ENCODE measurements around the gene DEPP1.

Gene DEPP1

DNA sequence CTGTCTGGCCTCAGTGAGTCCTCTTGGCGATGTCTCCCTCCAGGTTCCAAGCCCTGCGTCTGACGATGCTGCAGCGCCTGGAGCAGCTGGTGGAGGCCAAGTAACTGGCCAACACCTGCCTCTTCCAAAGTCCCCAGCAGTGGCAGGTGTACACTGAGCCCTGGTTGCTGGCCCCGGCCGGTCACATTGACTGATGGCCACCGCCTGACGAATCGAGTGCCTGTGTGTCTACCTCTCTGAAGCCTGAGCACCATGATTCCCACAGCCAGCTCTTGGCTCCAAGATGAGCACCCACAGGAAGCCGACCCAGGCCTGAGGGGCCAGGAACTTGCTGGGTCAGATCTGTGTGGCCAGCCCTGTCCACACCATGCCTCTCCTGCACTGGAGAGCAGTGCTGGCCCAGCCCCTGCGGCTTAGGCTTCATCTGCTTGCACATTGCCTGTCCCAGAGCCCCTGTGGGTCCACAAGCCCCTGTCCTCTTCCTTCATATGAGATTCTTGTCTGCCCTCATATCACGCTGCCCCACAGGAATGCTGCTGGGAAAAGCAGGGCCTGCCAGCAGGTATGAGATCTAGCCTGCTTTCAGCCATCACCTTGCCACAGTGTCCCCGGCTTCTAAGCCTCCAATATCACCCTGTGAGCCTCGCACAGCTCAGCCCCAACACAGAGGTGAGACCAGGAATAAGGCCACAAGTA, 14.8 kb upstream of the DEPP1 start:
- no peak for DNase-seq

DNA sequence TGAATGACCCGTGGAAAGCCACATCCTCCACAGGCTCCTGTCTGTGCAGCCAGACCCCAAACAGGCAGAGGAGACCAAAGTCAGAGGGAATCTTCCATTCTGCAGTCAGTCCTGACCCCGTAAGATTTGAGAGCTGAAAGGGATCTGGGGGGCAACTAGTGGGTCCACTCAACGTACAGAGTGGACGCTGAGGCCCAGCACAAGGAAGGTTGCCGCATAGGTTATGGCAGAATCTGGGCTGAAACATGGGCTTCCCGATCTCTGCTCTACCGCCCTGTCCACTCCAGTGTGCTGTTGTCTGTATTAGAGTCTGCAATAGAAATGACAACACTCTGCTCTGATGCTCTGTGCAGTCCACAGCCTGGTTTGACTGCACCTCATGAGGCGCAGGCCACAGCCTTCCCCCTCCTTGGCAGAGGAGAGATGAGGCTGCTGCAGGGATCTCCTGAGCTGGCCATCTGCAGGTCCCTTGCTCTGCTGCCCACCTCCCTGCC, 14.2 kb upstream of the DEPP1 start:
- DNase-seq, result no peak

DNA sequence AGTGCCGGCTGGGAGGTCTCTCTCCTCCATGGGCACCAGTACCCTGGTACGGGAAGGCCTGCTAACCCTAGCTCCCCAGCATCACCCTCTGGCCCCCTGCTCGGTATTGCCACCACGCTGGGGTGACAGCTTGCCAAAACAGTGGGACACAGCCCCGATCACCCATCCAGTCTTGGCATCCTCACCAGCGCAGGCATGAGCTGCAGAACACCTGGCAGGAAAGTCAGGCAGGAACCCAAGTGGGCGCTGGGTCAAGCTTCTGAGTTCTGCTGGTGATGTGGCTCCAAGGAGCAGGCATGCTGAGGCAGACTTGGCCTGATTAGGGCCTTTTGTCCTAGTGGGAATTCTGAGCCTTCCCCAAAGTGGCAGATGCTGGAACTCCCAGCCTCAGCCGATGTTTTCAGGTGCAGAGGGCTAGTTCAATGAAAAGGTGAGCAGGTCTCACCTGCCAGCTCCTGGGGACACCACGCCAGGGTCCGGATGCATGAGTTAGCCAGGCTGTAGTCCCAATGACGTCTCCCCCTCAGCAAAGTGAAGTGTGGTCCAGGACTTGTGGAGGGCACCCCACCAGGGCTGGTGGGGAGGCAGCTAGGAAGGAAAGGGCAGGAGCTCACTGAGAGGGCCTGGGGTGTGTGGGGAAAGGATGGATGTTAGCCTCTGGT, 13.6 kb upstream of the DEPP1 start:
- DNase-seq, result no peak

DNA sequence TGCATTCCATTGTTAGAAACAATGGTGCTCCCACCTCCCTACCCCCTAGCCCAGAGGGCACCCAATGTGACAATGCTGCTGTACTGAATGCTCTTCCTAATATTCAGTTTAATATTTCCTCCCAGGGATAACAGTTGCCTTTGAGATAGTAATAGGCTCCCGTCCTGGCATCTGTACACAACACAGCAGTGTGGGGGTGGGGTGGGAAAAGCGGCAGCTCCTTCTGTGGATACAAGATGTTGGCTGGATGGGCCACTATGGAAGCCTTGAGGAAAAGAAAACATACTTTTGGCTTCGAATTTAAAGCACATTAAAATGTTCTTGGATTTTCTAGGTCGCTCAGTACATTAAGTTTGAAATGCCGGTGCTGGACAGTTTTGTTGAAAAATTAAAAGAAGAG, 13.0 kb upstream of the DEPP1 start:
- DNase-seq, result no peak

DNA sequence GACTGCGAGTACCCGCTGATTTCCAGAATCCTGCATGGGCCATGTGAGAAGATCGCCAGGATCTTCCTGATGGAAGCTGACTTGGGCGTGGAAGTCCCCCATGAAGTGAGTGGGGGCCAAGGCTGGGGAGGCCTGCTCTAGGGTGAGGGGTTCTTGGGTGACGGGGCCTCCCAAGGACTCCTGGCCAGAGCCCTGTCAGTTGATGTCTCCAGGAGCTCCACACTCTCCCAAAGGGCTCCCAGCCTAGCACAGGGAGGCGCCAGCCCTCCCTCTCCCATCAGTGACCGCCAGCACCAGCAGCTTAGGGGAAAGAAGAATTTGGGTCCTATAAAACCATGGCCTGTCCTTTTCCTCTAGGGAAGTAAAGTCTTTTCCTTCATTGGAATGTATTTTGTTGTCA, 12.4 kb upstream of the DEPP1 start:
- no peak for DNase-seq

DNA sequence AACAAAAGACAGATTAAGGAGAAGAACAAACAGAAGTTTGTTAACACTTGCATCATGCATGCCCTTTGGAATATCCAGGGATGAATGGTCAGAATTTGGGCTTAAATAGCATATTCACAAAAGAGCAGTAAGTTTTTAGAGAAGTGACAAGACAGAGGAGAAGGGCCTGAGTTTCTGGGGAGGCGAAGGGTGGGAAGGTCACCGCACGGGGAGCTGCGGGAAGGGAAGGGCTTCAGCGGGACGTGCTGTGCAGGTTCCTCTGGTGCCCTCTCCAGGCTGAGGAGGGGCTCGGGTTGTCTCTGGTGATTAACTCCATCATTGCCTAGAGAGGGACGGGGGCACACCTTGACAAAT, 11.7 kb upstream of the DEPP1 start:
- no peak for DNase-seq

DNA sequence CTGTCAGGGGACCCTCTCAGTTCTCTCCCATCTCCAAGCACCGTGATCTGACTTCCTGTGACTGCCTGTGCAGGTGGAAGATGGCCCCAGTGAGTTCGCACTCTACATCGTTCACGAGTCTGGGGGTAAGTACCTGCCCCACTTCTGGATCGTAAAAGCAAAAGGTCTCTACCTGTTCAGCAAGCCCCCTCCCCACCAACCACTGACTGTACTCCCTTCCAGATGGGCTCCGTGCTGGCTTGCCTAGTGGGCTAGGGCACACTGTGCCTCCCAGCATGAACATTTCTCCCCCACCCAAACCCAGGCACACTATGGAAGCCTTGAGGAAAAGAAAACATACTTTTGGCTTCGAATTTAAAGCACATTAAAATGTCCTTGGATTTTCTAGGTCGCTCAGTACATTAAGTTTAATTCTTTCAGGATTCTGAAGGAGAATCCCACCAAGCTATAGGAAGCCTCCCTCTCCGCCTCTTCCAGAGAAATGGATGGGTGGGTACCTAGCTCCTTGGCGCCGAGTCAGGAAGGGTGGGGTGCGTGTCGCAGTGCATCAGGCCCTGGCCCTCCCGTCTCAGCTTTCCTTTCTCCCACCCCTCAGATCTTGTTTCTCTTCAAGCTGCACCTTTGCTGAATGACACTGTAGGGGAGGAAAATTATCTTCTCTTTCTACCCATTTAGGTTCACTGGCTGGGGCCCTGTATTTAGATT, 11.1 kb upstream of the DEPP1 start:
- no peak for DNase-seq

DNA sequence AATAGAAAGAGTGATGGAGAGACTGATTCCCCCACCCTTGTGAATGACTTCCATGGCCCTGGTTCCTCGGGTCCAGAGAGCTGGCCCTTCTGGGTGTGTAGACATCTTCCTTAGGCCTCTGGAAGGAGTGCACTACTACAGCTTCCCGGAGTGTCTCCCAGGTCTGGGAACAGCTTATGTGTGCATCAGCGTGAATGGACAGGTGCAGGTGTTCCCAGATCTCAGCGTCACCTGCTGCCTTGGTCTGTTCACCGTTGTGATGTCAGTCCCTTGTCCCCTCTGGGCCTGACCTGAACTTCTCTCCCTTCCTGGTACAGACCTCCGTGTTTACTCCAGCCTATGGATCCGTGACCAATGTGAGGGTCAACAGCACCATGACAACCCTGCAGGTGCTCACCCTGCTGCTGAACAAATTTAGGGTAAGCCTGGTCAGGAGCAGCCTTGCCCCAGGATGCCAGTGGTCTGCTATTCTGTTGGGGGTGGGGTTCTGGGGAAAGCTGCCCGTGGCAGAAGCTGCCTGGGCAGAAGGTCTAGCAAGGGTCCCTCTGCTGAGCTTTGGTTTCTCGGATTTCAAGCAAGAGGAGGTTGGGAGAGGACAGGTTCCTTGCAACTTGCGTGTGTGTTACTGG, 10.5 kb upstream of the DEPP1 start:
- DNase-seq, result no peak

DNA sequence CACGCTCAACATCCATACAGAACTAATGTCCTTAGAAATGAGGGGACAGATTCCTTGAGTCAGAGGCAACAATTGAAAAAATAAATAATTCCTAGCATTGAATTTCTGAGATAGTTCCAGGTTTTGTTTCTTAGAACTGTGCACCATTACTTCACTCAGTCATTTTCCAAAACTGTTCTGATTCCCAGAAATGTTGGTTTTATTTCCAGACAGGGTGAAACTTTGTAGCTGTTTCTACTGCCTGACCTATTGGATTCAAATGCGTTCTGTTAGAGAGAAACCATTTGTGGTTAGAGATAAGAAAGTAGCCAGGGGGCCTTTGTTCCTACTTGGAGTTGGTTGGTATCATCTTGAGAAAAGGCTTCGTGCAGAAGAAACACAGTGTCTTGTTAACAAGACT, 8.1 kb upstream of the DEPP1 start:
- no peak for DNase-seq

DNA sequence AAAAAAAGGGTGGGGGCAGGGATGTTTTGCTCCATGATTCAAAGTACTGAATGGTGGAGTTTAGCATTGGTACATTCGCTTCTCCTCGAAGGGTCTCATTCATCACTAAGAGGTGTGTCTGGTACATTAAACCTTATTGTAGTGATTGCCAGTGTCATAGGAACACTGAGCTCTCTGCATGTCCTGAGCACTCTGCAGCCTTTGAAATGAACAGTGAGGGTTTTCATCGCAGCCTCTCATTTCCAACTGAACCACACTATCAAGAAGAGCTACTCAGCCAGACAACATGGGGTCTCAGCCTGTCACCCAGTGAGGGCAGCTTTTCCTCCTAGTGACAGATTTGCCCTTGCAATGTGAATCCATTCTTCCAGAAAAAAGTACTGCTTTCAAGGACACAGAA, 7.6 kb upstream of the DEPP1 start:
- DNase-seq, result no peak

DNA sequence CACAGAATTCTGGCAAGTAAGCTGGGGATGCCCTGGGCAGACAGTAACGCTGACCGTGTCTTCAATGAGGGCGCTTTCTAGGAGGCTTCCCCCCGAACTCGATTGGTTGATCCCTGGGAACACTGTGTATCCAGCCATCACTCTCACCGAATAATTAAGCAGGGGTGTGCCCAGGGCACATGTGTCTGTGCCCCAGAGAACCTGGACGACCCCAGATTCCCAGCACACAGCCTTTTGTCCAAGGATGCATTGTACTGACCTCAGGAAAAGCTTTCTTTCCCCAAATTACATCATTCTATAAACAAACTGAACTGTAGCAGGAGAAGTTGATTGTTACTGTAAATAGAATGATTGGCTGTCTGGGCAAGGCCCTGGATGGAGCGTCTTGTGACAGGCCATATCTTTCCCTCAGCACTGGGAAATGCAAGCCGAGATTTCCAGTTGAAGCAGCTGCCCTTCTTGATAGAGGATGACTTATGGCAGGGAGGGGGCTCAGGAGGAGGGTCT, 6.6 kb upstream of the DEPP1 start:
- DNase-seq, result no peak

DNA sequence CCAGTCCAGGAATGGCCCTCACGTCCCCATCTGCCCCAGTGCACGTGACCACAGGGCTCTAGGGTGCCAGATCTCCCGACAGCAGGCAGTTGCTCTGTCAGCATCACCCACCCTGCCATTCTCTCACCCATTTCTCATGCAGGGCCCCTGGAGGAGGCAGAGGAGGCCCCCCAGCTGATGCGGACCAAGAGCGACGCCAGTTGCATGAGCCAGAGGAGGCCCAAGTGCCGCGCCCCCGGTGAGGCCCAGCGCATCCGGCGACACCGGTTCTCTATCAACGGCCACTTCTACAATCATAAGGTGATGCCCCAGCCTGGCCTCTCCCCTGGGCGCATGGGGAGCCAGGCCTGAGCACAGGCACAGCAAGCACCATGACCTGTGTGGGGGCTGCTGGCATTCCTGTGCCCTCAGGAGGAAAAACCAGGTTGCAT, 6.1 kb upstream of the DEPP1 start:
- no peak for DNase-seq

DNA sequence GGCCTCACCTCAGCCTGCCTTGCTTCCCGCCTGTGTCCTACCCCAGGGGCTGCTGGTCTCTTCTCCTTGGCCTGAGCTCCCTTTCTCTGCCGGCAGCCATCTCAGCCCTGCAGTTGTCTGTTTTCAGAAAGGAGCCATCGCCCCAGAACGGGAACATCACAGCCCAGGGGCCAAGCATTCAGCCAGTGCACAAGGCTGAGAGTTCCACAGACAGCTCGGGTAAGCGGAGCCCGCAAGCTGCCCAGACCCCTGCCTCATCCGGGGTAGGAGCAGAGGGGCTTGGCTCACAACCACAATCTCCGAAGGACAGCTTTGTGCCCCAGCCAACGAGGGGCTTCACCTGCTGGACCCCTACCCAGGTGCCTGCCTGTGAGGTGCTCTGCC, 5.3 kb upstream of the DEPP1 start:
- DNase-seq, result no peak

DNA sequence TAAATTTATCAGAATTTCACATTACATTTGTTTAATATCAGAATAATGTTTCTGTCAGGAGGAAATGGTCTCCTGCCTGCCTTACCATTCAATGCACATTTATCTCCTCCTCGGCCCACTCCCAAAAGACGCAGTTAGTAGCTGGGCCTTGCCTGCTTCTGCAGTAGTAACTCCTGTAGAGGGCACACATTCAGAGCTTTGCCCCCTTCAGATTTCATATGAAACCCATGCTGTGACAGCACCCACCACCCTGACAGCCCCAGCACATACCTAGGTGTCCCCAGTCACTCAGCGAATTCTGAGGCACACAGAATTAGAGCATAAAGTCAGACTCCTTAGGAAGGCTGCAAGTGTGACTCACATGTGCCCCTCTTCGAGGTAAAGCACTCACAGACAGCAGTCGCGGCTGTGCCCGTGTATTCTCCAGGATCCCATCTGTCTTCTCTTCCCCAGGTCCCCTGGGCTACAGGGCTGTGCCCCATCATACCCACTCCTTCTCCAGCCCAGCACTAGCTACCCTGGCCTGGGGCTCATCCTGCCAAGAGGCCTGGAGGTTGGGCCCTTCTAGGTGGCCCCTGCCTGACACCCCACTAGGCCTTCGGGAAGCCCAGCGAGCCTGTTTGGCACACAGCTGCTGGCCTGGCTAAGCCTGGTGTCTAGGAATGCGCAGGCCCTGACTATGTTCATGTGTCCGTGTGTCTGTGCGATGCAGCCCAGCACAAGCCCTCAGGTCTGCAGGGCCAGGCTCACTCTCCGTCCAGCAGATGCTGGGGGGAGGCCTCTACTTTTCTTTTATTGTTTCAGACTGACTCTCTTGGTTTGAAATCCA, 4.7 kb upstream of the DEPP1 start:
- DNase-seq, result no peak

DNA sequence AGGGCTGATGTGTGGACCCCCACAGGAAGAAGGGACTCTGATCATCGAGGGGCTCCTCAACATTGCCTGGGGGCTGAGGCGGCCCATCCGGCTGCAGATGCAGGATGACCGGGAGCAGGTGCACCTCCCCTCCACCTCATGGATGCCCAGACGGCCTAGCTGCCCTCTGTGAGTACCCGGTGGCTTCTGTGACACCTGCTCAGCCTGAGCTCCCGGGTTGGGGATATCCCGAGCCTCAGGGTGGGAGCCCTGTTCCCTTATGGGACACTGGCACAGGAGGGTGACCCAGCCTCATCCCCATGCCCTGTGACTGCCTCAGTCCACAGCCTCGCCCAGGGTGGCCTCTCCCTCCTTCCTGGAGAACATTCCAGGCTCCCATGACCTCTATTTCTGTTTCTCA, 3.9 kb upstream of the DEPP1 start:
- no peak for DNase-seq

DNA sequence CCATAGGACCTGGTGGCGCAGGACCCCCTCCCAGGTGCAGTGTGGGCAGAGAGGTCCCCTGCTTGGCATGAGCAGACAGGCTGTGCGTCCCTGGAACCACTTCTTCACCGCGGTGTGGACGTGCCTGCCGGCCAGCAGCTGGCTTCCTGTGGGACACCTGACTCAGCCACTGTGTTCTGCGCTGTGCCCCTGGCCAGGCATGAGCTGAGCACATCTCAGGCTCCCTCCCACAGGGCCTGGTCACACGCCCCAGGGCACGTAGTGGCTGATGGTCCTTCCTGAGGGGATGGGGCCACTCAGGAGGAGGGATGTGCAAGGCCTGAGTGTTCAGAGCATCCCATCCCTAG, 3.5 kb upstream of the DEPP1 start:
- no peak for DNase-seq

DNA sequence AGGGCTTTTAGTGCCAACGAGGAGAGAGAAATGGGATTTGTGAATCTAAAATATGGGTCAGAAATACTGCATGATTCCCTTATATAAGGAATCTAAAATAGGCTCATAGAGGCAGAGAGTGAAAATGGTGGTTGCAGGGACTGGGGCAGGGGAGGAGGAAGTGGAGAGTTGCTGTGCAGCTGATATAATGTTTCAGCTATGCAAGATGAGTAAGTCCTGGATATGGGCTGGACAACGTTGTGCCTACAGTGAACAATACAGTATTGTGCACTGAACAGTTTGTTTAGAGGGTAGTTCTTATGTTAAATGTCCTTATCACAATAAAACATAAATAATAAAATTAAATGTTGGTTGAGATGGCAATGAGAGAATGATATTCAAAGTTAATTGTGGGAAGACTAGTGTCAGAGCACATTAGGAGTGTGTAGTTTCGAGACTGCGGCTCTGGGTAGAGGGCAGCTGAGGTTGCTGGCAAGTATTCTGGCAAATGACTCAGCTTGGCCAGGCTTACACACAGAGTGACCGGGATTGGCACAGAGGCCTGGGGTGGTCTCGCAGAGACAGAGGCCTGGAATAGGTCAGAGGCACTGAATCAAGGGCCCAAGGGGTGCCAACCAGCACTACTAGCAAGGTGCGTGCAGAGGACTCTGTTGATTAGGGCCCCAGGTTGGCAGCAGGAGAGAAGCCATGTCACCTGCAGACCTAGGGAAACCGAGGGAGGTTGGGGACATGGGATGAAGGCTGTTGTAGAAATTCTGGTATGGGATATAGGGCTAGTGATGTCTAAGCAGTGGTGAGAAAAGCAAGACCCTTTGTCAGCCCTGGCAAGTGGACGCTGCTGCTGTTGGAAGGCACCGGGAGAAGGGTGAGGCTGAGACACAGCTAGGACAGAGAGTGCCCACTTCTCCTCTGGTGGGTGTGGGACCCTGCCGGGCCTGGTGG, 2.8 kb upstream of the DEPP1 start:
- no peak for DNase-seq

DNA sequence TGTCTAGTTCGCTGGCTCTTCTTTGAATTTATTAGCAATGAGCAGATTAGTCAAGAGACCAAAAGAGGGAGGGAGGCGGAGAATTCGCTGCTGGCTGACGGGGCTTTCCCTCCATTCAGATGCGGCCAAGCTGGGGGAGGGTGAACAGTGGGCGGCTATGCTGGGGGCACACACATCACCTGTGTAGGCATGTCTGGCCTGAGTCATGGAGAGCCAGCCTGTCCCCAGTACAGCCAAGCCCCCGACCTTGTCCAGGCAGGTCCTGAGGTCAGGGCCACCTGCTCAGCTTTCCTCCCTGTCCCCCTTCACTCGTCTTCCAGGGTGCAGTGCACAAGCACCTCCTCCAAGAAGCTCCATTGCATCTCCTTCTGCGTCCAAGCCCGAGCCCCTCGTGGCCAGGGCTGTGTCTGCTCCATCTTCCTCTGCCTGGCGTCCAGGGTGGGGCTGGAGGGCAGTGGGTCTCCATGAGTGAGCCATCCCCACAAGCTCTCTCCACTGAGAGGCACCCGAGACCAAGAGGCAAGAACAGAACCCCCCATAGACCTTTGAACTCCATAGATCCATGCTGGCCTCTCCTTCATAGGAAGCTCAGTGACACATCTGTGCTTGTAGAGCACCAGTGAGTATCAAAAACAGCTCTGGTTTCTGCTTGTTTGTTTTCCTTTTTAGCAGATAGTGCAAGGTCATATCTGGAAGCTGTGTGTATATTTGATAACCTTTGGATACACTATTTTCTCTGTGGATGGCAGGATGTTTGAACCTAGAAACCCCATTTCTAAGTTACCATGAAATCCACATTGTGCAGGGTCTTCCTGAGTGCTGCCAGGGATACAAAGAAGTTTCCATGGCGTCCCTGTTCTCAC, 1.9 kb upstream of the DEPP1 start:
- no peak for DNase-seq

DNA sequence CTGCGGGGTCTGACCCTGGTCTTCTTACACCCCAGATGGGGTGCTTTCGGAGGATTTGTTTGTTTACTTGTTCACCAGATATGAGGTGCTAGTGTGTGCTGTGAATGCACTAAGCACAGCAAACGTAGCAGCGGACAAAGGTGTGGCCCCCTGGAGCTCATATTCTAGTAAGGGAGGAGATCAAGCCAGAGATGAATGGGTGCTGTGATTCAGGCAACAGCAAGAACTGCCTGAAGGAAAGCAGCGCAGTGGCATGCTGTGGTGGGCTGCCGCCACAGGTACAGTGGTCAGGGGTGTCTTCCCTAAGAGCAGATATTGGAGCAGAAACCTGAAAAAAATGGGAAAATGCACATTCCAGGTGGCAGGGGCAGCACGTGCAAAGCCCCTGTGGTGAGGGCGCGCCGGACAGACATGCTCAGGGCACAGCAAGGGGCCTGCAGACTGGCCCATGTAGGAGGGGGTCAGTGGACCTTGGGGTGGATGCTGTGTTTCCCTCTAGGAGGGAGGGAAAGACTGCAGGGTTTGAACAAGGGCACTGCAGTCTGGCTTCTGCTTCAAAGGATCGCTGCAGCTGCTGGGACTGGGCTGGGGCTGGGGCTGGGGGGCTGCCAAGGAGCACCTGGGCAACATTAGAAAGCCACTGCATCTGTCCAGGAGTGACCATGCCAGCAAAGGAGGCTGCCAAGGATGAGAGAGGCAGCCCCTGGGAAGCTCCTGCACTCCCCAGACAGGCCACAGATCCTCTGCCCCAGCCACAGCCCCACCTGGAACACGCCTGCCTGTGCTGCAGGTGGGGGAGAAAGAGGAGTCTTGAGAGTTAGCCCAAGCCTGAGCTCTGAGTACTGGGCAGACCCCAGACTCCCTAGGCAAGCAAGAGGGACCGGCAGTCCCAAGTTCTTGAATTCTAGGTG, 927 bp upstream of the DEPP1 start:
- DNase-seq, result no peak

DNA sequence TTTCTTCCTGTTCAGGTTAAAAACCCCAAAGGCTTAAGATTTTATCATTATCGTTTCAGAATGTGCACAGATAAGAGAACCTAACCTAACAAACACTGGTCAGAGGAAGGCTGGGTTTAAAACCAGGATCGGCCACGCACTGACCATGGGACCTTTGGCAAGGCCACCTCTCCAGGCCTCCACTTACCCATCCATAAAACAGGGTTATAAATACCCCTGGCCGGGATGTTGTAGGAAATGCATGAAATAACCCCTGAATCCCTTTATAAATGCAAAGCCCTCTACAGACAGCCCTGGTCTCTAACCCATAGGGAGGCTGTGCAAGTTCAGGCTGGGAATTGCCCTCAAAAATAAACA, 418 bp downstream of the DEPP1 start:
- no peak for DNase-seq

All from stimulated activated CD4-positive, alpha-beta T cell treated with anti-CD3 and anti-CD28 coated beads, Interleukin-15, amount 100 ng/mL, for 24 hours (primary cell).